HK-2 (cell line): ENCODE results near the gene PSMB7.
A peak's percentile ranks its signal among the peaks of the same experiment; 100 is the strongest.

Source experiments
- DNase-seq: peaks from one replicate; pipeline ENCODE4 v3.0.0-alpha.2; 2018; ENCODE audit not compliant: unreplicated experiment

The PSMB7 gene

DNA sequence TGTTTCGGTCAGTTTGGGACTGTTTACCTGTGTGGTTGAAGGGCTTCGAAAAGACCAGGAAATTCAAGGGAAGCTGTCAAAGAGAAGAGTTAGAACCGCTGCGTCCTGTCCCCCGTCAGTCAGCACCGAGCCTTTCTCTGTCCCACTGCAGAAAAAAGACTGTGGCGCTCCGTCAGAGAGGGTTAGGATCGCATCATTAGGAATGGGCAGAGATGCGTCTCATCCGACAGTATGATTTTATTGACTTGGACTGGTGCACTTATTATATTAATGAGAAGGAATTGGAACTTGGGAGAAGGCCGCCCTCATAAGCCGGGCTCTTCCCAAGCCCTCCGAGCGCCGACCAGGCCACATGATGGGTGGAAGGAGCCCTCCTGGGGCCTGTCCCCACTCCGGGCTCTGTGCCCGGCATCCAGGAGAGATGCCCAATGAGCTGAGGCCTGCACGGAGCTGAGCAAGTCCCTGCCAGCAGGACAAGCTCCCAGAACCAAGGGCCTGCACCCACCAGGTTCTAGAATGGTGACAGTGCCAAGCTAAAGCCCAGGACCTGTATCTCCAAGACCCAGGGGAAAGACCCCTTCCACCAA lies 85.9 kb downstream of the PSMB7 start:
- DNase-seq: no peak

DNA sequence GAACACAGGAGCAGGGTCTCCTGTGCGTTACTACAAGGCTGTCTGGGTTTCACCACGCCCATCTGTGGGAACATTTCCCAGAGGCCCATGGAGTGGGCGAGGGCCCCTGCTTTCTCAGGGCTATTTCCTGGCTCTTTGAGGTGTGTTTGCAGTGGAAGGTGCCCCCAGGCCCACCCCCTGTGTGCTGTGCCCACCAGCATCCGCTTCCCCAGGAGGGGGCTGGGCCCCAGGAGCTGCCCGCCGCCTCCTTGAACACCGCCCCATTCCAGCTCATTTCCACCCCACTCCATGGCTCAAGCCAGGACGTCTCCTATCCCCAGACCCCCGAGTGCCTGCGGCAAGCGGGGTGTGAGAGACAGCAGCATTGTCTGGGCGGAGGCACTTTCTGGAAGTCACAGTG lies 87.0 kb downstream of the PSMB7 start:
- DNase-seq: no peak

- no peak for DNase-seq
Observed at GRCh38 chr9:124327491-124327890, 87.8 kb downstream of the PSMB7 start.

- DNase-seq: no peak
Observed at GRCh38 chr9:124326378-124326777, 88.9 kb downstream of the PSMB7 start.

DNA sequence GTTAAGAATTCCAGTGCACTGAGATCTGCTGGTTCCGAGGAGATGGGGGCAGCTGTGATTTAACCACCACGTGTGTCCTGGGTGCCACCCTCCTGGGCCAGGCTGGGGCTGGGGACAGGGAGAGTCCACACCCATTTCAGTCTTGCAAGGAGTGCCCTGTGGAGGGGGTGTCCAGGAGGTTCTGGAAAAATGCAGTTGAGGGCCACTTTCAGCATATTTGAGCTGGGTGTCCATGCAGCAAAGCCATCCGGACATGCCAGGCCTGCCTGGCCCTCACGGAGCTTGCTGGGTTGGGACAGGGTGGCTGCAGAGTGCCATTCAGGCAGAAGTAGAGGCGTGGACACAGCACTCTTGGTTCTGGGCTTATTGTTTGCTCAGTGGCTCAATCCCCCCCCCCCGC lies 89.4 kb downstream of the PSMB7 start:
- no peak for DNase-seq

DNA sequence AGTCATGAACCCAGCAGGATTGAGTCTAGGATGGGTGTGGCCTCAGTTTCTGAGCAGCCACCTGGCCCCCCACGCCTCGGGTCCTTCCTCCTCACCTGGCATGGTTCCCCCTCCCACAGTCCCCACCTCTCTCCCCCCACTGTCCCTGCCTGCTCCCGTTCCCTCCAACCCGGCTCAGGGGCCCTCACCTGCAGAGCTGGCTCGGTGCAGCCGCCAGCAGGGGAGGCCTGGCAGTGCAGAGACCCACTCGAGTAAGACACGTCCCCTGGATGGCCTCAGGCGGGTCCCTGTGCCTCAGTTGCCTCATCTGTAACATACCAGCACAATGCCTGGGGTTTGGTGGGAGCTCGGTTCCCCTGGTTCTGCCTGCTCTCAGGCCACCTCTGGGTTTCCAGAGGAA lies 91.3 kb downstream of the PSMB7 start:
- DNase-seq: no peak

DNA sequence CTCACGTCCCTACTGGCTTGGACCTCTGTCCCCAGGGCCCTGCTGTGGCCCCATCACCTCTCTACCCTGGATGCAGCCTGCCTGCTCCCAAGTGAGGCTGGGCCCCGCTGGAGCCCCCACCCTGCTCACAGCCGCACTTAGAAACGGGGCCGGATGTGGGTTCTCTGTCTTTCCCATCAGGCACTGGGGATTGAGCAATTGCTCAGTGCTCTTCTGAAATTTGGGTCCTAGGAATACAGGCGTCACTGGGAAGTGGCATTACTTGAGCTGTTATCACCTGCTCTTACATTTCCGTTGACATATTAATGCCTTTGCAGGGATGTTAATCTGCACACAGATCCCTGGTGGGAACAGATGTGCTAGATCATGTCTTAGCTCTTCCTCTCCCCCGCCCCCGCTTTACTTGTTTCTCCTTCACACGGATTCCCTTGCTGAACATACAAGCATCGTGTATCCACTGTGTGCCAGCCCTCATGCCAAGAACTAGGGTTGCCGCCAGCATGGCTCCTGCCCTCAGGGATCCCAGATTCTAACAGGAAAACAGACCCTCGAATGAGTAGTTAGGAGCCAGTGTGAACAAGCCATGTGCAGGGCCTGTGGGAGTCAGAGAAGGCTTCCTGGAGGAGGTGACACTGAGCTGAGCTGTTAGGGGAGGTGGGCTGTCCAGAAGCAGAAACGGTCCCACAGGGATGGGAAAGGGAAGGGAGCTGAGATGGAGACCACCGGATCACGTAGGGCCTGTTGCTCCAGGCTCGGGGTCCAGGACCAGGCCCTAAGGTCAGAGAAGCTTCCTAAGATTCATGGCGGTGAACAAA lies 92.4 kb downstream of the PSMB7 start:
- no peak for DNase-seq

GRCh38 chr9:124321935-124322334 lies 93.3 kb downstream of the PSMB7 start:
- no peak for DNase-seq

DNA sequence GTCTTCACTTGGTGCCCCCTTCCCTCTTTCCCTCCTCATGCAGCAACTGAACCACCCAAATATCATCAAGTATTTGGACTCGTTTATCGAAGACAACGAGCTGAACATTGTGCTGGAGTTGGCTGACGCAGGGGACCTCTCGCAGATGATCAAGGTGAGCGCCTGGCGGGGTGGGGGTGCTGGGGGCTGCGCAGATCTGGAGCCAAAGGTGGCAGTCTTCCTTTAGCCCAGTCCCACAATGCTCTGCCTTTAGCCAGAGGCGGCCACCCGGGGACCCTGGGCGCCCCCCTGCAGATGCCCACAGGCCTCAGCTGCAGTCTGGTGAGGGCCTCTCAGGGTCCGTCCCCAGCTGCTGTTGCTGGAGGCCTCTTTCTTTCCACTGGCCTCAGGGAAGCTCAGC lies 93.8 kb downstream of the PSMB7 start:
- DNase-seq: no peak

DNA sequence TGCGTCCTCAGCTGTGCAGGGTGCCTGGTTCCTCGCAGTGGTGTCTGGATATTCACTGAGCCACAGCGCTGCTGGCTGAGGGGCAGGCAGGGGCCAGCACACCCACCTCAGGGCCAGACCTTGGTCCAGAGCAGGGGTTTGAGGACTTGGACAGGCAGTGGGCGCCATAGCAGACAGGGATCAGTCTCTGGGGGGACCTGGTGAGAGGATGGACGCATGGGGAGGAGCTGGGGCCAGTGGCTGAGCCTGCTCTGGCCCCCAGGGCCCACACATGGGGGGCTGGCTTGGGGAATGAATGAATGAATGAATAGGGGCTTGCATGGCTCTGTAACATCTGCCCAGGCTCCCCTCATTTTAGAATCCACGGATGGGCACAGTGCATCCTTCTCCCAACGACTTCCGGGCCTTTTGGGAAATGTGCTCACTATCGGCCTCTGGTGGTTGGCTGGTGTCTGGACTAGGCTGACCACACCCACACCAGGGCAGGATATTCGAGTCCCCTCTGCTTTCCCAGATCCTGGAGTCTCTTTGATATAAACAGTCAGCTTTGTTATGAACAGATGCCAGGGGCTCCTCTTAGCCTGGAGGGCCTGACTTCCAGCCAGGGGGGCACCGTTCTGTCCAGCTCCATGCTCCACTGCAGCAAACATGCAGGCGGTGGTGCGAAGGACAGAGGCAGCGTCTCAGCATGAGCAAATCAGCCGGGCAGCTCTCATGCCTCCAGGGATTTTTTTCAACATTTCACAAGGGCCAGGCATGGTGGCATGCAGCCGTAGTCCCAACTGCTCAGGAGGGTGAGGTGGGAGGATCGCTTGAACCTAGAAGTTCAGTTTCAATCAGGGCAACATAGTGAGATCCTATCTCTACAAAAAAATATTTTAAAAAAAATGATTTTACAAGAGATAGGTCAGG lies 94.9 kb downstream of the PSMB7 start:
- peak; percentile 63 for DNase-seq

DNA sequence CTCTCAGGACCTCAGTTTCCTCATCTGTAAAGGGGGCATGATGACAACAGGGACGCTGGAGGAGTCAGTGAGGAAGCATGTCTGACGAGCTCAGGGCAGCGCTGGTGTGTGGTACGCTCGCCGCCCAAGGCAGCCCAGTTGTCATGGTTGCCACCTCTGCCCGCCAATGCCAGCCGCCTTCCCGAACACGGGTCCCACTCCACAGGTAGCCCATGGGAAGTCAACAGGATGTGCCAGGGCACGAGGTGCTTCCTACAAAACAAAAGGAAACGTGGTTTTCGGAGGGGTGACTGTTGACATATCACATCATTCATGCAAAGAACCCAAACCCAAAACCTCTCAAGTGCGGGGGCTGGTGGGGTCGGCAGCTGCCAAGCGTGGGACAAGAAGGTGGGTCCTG lies 99.4 kb downstream of the PSMB7 start:
- DNase-seq: no peak

GRCh38 chr9:124313940-124314339 lies 101.3 kb downstream of the PSMB7 start:
- DNase-seq: no peak

DNA sequence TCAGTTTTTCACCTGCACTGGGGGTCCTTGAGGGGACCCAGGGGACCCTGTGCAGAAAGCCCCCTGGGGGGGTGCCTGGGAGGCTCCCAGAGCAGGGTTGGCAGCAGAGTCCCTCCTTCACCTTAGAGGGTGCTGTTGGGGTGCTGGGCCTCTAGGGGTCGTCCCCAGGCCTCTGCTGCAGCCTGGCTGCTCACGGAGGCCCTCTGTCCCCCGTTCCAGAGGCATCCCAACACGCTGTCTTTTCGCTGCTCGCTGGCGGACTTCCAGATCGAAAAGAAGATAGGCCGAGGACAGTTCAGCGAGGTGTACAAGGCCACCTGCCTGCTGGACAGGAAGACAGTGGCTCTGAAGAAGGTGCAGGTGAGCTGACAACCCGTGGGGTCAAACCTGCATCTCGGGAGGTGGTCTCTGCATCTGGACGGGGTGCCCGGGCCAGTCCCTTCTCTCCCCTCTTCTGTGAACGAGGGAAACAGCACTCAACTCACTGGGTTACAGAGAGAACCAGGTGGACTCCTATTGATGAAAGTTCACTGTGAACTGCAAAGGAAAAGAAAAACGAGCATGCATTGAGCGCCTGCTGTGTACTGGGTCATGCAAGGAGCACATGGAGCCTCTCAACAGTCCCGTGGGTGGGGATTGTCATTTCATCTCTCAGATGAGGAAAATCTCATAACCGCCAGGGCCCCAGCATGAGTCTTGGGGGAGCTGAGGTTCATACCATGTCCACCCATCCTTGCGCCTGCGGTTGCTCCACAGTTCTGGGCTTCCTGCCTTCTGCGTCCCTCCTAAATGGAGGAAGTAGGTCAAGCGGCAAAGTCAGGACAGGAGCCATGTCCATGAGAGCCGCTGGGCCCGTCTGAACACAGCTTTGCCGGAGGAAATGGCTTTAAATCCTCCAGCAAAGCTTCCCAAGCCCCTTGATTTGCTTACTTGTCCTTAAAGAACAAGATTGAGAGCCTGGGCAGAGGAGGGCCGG lies 102.7 kb downstream of the PSMB7 start:
- no peak for DNase-seq

- no peak for DNase-seq
Observed at GRCh38 chr9:124311283-124311682, 104.0 kb downstream of the PSMB7 start.

DNA sequence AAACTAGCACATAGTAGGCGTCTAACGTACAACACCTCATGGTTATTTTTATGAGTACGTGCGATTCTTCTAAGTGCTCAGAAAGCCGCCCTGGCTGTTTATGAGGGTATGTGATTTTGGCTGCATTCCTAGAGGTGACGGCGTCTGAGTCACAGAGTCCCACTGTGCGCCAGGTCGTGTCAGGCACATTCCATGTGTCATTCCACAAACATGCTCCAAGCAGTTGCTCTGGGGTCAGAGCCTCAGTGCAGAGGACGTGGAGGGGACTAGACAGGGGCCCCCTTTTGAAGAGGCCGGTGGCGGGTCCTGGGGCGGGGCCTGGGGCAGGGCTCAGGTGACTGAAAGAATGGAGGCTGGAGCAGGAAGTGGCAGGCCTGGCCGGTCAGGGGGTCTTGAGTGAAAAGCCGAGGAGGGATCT lies 105.6 kb downstream of the PSMB7 start:
- DNase-seq: peak; percentile 93

- DNase-seq: no peak
Observed at GRCh38 chr9:124308606-124309491, 106.4 kb downstream of the PSMB7 start.

- no peak for DNase-seq
Observed at GRCh38 chr9:124307379-124308030, 107.7 kb downstream of the PSMB7 start.

- DNase-seq: peak; percentile 59
Observed at GRCh38 chr9:124306098-124306735, 109.0 kb downstream of the PSMB7 start.

GRCh38 chr9:124304285-124304684 lies 111.0 kb downstream of the PSMB7 start:
- no peak for DNase-seq
